ENCODE results near the gene ACSBG1.

Gene ACSBG1

DNA sequence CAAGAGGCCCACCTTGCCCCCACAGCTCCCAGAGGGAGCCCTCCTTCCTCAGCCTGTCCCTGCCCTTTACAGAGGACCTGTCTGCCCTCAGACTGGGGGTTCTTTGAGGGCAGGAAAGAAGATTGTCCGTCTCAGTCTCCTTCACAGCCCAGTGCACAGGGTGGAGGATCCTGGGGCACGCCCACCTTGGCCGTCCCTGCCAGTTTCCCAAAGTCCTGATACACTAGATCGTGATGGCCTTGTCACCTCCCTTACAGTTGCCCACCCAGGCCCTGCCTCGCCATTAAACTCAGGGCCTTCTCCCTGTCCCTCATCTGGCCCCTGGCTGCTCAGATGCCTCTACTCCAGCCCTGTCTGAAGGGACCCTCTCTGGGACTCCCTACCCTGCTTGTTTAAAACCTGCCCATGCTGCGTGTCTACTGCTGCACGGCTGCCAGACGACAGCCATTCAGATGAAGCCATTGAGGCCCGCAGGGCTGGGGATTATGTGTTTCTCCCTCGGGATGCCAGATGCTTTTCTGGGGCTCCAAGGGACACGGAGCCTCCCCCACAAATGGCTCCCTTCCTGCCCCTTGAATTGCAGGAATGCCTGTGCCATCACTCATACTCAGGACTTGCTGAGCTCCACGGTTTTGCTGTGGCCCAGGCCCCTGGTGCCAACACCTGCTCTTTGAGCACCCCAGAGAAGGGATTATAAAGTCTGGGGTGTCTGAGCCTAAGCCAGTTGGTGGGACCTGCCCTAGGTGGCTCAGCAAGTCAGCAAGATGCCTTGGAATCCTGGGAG is 27.8 kb downstream of the ACSBG1 start:
- Mint-ChIP-seq H3K9me3 (no peaks in the 10 kb centered on the region), H3K27me3 (ENCODE audit: low read depth, poor library complexity) (peaks cover 21% of the 10 kb centered on the region), H3K4me1 (peaks cover 60% of the 10 kb centered on the region), H3K4me3 (no peak overlapping the region), H3K36me3 (ENCODE audit: low read depth) (no peaks in the 10 kb centered on the region), H3K27ac (peak overlapping the region; percentile 75)
- DNase-seq = no peak
- TF ChIP-seq, protein P1, sequence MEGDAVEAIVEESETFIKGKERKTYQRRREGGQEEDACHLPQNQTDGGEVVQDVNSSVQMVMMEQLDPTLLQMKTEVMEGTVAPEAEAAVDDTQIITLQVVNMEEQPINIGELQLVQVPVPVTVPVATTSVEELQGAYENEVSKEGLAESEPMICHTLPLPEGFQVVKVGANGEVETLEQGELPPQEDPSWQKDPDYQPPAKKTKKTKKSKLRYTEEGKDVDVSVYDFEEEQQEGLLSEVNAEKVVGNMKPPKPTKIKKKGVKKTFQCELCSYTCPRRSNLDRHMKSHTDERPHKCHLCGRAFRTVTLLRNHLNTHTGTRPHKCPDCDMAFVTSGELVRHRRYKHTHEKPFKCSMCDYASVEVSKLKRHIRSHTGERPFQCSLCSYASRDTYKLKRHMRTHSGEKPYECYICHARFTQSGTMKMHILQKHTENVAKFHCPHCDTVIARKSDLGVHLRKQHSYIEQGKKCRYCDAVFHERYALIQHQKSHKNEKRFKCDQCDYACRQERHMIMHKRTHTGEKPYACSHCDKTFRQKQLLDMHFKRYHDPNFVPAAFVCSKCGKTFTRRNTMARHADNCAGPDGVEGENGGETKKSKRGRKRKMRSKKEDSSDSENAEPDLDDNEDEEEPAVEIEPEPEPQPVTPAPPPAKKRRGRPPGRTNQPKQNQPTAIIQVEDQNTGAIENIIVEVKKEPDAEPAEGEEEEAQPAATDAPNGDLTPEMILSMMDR (IDR thresholded peaks at IDR 0.05) = no peak

DNA sequence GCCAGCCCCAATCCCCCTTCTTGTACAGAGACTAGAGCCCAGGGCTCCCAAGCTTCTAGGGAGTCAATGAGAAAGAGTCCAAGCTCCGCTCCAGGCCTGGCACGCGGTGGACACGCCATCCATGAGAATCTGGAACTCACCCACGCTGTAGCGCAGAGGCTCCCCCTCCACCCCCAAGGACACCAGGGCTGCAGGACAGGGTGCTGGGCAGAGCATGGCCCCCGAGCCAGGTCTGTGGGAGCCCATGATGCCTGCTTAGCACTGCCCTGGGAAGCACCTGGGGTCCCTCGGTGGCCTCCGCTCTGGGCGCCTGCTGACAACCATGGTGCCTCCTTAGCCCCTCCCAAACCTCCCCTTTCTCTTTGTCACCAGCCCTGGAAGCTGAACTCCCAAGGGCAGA is 28.5 kb downstream of the ACSBG1 start:
- H3K27ac Mint-ChIP-seq = peak overlapping the region; percentile 75
- peaks cover 20% of the 10 kb centered on the region for H3K27me3 Mint-ChIP-seq (ENCODE audit: low read depth, poor library complexity)
- peaks cover 54% of the 10 kb centered on the region for H3K4me1 Mint-ChIP-seq
- TF ChIP-seq, protein P1 (IDR thresholded peaks at IDR 0.05) = no peak
- H3K9me3 Mint-ChIP-seq = no peaks in the 10 kb centered on the region
- H3K36me3 Mint-ChIP-seq (ENCODE audit: low read depth) = no peaks in the 10 kb centered on the region
- DNase-seq = no peak
- H3K4me3 Mint-ChIP-seq = no peak overlapping the region

DNA sequence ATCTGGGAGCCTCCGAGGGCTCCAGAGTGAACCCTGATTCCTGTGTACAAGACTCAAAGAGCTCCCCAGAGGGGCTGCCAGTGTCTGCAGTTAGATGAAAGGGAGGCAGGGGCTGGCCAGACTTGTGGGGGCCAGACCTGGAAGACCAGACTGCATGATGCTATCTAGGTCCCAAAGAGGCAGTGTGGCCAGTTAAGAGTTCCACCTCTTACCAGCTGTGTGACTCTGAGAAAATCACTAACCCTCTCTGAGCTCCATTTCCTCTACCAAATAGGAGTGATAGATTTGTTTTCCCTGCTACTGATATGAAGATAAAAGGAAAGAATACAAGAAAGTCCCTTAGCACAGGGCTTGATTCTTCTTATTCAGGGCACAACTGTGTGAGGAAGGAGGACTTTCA is 29.0 kb downstream of the ACSBG1 start:
- DNase-seq = no peak
- Mint-ChIP-seq H3K4me3 (no peak overlapping the region), H3K9me3 (no peaks in the 10 kb centered on the region), H3K36me3 (ENCODE audit: low read depth) (no peaks in the 10 kb centered on the region), H3K27me3 (ENCODE audit: low read depth, poor library complexity) (peaks cover 20% of the 10 kb centered on the region), H3K27ac (peak overlapping the region; percentile 83), H3K4me1 (peaks cover 49% of the 10 kb centered on the region)
- TF ChIP-seq, protein P1 (IDR thresholded peaks at IDR 0.05) = no peak

DNA sequence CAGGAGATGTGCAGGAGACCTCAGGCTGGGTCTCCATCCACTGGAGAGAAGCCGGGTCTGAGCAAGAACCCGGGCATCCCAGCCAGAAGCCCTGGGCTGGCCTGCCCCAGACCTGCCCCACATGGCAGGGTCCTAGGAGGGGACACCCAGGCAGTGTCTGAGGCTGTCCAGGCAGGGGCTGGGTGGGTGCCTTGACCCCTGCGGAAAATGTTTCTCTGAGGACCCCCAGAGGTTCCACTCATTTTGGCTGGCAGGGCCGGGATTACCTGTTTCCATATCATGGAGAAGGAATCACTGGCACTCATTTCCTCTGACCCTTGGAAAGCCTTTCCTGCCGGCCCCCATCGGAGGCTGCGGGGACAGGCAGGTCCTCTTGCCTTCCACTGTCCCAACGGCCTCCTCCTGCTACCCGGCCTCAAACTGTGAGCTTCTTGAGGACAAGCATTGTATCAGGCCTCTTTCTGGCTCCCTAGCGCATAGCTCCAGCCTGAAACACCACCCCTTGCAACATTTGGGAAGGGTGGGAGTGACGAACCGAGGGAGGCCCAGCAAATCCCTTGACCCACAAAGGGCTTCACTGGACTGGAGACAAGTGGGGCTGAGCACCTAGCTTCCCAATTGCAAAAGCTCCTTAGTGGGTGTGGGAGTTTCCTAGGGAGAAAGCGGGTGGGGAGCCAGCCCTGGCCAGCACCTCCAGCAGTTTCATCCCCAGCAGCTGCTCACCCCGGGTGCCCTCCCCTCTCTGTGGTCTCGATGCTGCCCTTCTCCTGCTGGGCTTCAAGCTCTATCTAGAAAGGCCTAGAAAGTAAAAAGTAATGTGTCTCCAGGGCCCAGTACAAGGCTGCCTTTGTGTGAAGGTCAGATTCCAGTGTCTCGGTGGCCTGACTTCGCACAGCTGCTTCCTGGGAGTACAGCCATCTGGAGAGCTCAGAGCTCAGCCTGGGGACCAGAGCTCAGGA is 29.7 kb downstream of the ACSBG1 start:
- H3K27ac Mint-ChIP-seq = peak overlapping the region; percentile 83
- DNase-seq = no peak
- H3K4me1 Mint-ChIP-seq = peaks cover 42% of the 10 kb centered on the region
- H3K27me3 Mint-ChIP-seq (ENCODE audit: low read depth, poor library complexity) = peaks cover 20% of the 10 kb centered on the region
- H3K4me3 Mint-ChIP-seq = no peak overlapping the region
- TF ChIP-seq, protein P1 (IDR thresholded peaks at IDR 0.05) = no peak
- H3K36me3 Mint-ChIP-seq (ENCODE audit: low read depth) = no peaks in the 10 kb centered on the region
- no peaks in the 10 kb centered on the region for H3K9me3 Mint-ChIP-seq

DNA sequence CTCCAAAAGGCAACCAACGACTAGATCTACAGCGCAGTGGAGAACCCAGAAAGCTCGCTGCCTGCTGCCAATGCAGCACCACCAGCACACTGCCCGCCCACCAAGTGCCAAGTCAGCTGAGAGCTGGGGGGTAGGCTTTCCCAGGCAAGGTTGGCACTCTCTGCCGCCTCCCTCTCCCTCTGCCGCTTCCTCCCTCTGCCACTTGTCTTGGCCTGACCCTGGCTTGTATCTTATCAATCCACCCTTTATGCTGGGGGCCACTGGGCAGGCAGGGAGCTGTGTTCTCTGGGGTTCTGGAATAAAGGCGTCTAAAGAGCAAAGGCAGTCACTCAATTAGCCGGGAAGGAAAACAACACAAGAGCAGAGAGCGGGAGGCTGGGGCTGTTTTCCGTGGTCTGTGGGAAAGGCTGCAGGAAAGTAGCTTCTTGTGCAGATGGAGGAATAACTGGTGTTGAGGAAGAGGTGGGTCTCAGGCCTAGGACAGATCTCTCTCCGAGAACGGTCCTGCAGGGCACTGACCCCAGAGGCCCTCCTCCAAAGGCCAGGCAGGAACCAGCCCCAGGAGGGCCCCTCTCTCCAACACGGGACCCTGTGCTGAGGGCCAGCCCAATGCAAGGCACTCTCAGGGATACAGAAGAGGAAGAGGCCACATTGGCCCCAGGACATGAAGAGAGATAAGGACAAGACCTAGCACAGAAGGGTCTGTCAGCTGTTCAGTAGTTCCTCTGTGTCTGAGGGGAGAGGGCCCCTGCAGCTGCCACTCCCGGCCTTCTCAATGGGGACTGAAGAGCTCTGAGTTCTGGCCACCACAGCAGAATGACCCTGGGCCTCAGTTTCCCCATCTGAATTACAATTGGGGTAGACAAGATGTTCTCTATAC is 30.8 kb downstream of the ACSBG1 start:
- H3K27ac Mint-ChIP-seq = no peak overlapping the region
- TF ChIP-seq, protein P1 (IDR thresholded peaks at IDR 0.05) = no peak
- peaks cover 24% of the 10 kb centered on the region for H3K27me3 Mint-ChIP-seq (ENCODE audit: low read depth, poor library complexity)
- H3K9me3 Mint-ChIP-seq = no peaks in the 10 kb centered on the region
- DNase-seq = no peak
- H3K4me1 Mint-ChIP-seq = peaks cover 36% of the 10 kb centered on the region
- H3K36me3 Mint-ChIP-seq (ENCODE audit: low read depth) = no peaks in the 10 kb centered on the region
- H3K4me3 Mint-ChIP-seq = no peak overlapping the region
